Measurements from ENCODE around the gene POLA2.
"Not testable (repeated sequence)": the region's sequence is repeated elsewhere in the genome, so short reads cannot be mapped to it uniquely, and the experiment has no call there.

The POLA2 gene

GRCh38 chr11:65242389-65242788 is 19.4 kb upstream of the POLA2 start:
- DNase-seq = no peak

DNA sequence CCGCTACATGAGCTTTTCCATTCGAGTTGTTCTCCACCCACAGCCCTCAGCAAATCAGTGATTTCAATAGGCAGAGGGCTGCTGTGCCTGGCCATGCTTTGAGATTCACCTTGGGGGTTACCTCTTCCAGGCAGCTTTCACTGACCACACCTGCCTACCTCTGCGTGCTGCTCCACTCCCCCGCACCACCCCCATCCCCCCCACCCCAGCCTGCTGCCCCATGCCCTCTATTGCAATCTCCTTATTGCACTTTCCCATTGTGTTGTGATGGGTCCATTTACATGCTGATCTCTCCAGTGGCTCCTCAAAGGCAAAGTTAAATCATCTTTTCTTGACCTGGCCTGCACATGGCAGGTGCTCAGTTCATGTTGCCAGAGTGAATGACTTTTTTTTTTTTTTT is 18.0 kb upstream of the POLA2 start:
- DNase-seq = no peak

DNA sequence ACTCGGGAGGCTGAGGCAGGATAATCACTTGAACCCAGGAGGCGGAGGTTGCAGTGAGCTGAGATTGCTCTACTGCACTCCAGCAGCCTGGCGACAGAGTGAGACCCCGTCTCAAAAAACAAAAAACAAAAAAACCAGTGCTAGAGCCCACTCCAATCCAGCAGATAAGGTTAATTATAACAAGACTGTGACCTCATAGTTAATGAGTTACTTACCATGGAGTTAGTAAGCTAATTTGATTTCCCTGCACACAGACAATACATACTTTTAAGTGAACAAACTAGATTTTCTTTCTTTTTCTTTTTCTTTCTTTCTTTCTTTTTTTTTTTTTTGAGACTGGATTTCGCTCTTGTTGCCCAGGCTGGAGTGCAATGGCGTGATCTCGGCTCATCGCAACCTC is 16.7 kb upstream of the POLA2 start:
- DNase-seq = not testable (repeated sequence)

GRCh38 chr11:65246506-65246905 is 15.3 kb upstream of the POLA2 start:
- DNase-seq = no peak

DNA sequence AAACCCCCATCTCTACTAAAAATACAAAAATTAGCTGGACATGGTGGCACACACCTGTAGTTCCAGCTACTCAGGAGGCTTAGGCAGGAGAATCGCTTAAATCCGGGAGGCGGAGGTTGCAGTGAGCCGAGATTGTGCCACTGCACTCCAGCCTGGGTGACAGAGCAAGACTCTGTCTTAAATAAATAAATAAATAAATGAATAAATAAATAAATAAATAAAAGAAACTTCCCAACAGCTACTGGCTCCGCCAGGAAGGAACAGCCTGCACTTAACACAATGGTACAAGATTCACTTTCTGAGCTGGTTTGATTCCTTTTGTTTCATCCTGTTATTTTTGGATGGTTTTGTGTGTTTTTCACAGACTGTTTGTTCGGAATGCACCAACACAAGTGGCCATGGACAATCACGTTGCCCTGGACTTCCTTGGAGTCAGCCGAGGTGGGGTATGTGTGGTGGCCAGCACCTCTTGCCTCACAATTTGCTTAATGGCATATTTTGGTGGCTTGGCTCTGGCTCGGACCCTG is 13.5 kb upstream of the POLA2 start:
- DNase-seq = not testable (repeated sequence)

DNA sequence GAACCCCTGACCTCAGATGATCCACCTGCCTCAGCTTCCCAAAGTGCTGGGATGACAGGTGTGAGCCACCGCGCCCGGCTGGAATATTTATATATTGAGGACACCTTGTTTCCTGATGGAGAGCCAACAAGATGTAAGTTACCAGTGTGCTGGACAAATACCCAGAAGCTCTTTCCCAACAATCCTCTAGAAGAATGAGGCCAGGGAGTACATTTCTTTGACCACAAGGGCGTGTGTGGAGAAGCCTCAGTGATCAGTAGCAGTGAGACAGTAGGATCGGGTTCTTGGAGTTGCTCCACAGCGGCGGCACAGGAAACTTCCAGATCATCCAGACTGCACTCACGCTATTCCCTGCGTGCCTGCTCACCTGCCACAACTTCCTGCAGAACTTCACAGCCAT is 10.3 kb upstream of the POLA2 start:
- DNase-seq = no peak

- DNase-seq = no peak
Measured at GRCh38 chr11:65254724-65255123, 7.0 kb upstream of the POLA2 start.

- DNase-seq = no peak
Measured at GRCh38 chr11:65258988-65259387, 2.8 kb upstream of the POLA2 start.

DNA sequence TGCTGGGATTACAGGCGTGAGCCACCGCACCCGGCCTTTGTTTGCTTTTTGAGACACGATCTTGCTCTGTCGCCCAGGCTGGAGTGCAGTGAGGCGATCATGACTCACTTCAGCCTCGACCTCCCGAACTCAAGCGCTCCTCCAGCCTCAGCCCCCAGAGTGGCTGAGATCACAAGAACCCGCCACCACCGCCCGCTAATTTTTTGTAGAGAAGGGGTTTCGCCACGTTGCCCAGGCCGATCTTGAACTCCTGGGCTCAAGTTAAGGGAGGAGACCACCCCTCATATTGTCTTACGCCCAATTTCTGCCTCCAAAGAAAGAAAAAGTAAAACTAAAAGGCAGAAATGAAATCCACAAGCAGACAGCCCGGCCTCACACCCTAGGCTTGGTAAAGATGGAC is 1.5 kb upstream of the POLA2 start:
- no peak for DNase-seq

DNA sequence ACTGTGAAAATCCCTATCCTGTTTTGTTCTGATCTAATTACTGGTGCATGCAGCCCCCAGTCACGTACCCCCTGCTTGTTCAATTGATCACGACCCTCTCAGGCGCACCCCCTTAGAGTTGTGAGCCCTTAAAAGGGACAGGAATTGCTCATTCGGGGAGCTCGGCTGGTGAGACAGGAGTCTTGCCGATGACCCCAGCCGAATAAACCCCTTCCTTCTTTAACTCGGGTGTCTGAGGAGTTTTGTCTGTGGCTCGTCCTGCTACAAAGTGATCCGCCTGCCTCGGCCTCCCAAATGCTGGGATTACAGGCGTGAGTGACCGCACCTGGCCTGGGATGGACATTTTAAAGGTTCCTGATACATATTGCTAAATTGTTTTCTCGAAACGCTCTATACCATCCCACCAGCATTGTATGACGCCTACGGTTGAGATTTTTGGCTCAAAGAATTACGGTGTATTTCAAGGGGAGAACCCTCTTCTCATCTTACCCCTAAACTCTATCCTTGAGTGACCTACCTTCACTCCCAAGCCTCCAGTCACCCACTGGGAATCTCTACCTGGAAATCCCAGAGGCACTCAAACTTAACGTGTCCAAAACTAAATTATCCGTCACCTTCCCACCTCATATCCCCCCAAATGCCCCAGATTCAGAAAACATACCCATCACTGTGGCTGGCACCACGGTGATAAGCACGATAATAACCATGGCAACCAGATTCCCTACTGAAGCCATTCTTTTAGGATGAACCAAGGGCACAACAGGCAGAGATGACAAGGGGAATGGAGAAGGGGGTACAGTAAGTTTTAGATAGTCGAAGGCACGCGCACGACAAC is 789 bp upstream of the POLA2 start:
- no peak for DNase-seq

DNA sequence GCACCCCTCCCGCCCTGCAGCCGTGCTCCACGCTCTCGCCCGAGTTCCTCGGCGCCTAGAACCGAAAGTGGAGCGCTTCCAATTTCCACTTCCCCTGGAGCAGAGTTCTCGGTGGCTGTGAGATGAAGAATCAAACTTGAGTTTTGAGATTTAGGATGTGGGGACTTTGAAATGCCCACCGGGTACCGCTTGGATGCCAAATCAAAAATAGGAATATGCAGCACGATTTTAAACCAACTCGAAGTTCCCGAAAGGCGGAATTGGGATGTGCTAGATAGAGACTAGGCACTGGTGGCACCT is 569 bp downstream of the POLA2 start:
- no peak for DNase-seq

DNA sequence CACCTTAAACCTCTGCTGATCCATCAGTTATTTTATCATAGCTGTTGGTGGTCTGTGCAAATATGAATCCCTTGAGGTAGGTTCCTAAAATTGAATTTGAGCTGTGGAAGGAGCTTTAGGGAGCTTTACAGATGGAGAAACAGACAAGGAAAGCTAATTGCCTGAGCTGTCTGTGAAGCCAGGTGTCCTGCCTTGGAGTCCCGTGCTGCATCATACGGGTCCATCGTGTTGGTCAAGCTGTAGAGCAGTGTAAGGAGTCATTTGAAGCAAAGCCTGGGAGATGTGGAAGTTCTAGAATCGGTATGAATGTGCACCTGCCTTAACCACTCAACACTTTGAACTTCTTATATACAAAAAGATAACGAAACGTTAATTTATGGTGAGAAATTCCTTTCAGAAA is 1.0 kb downstream of the POLA2 start:
- no peak for DNase-seq

DNA sequence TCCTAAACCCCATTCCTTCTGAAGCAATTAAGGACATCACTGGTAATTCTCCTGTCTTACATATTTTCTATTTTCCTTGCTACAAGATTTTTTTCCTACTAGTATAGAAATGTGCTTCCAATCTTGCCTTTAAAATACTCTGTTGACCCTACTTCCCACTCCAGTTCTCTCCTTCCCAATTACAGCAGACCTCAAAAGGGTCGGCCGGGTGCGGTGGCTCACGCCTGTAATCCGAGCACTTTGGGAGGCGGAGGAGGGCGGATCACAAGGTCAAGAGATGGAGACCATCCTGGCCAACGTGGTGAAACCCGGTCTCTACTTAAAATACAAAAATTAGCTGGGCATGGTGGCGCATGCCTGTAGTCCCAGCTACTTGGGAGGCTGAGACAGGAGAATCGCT is 3.0 kb downstream of the POLA2 start:
- DNase-seq = not testable (repeated sequence)

GRCh38 chr11:65266210-65266609 is 4.4 kb downstream of the POLA2 start:
- no peak for DNase-seq

- DNase-seq = peak in 1 of 2 experiments; percentile 11
Measured at GRCh38 chr11:65274735-65275682, 13.2 kb downstream of the POLA2 start.

DNA sequence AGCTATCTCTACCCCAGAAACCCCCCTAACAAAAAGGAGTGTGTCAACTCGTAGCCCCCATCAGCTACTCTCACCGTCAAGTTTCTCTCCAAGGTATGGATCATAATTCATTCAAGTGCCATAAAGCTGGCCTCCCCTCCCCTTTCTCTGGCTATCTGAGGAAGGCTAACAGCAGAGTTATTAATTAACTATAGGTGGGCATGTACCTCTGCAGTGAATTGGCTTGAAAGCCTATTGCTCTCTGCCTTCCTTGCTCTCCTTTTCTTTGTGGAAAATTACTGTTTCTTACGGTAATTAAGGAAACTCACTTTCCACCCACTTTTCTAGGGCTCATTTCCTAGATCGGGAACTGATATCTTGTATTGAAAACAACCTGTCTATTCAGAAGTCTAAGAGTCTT is 14.1 kb downstream of the POLA2 start:
- no peak for DNase-seq

GRCh38 chr11:65277631-65278277 is 16.0 kb downstream of the POLA2 start:
- DNase-seq = no peak

DNA sequence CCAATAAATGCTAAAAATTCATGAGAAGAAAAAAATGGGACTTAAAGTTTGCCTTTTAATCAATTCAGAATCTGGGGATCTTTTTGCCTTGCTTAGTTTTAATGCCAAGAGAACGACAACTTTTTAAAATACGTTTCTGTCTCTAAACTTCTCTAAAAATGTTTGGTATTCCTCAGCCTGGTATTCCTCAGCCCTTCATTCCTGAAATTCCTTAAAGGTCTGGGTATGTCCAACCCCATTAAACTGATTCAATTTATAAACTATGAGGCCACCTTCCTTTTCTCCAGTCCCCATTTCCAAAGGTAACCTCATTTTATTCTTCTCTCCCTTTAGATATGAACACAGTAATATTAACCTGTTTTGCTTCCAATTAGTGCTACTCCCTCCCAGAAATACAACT is 16.6 kb downstream of the POLA2 start:
- no peak for DNase-seq

- DNase-seq = no peak
Measured at GRCh38 chr11:65279279-65279678, 17.5 kb downstream of the POLA2 start.

- no peak for DNase-seq
Measured at GRCh38 chr11:65279741-65280440, 18.1 kb downstream of the POLA2 start.

- DNase-seq = no peak
Measured at GRCh38 chr11:65280646-65281045, 18.9 kb downstream of the POLA2 start.

GRCh38 chr11:65286686-65287085 is 24.9 kb downstream of the POLA2 start:
- no peak for DNase-seq

DNA sequence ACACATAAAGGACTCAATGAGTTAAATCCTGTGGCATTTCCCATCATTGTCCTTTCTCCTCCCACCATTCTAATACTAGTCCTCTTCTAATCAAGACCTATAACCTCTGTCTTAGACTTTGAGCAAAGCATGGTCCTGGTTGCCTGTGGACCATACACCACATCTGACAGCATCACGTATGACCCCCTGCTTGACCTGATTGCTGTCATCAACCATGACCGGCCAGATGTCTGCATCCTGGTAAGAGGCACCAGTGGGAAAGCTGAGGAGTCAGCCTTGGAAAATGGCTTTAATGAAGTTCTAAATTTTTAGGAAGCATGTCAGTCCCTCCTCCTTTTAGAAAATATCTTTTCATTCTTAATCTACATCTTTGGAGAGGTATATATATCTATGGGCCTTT is 25.8 kb downstream of the POLA2 start:
- no peak for DNase-seq
